Fibroblast of upper back skin (primary cell): ENCODE results near the gene S100P.

ENCODE experiments used
- DNase-seq: peaks from one replicate; pipeline ENCODE4 v3.0.0-alpha.2; 2013

The S100P gene

GRCh38 chr4:6673660-6674499 is 19.8 kb upstream of the S100P start:
- peak; percentile 96 for DNase-seq

GRCh38 chr4:6674500-6675149 is 19.1 kb upstream of the S100P start:
- DNase-seq = peak; percentile 24

GRCh38 chr4:6676722-6677558 is 16.7 kb upstream of the S100P start:
- no peak for DNase-seq

- no peak for DNase-seq
These were observed 13.2 kb upstream of the S100P start for GRCh38 chr4:6680372-6681034.

- no peak for DNase-seq
These were observed 12.5 kb upstream of the S100P start for GRCh38 chr4:6681191-6681590.

- DNase-seq = no peak
These were observed 10.7 kb upstream of the S100P start for GRCh38 chr4:6682862-6683590.

- no peak for DNase-seq
These were observed 9.0 kb upstream of the S100P start for GRCh38 chr4:6684656-6685055.

GRCh38 chr4:6686104-6686787 is 7.4 kb upstream of the S100P start:
- DNase-seq = no peak

GRCh38 chr4:6687947-6688878 is 5.5 kb upstream of the S100P start:
- DNase-seq = no peak

GRCh38 chr4:6688879-6689505 is 4.7 kb upstream of the S100P start:
- DNase-seq = peak; percentile 97

GRCh38 chr4:6689506-6689960 is 4.1 kb upstream of the S100P start:
- no peak for DNase-seq

GRCh38 chr4:6692379-6692778 is 1.3 kb upstream of the S100P start:
- DNase-seq = no peak

GRCh38 chr4:6692806-6693205 is 872 bp upstream of the S100P start:
- peak; percentile 56 for DNase-seq

- DNase-seq = no peak
These were observed 661 bp downstream of the S100P start for GRCh38 chr4:6694177-6694901.

GRCh38 chr4:6695660-6696610 is 2.3 kb downstream of the S100P start:
- no peak for DNase-seq

- DNase-seq = no peak
These were observed 2.9 kb downstream of the S100P start for GRCh38 chr4:6696611-6697010.

GRCh38 chr4:6697131-6697530 is 3.5 kb downstream of the S100P start:
- DNase-seq = no peak

GRCh38 chr4:6699388-6699787 is 5.7 kb downstream of the S100P start:
- no peak for DNase-seq
